ENCODE data around the gene FBLN2.

The FBLN2 gene

DNA sequence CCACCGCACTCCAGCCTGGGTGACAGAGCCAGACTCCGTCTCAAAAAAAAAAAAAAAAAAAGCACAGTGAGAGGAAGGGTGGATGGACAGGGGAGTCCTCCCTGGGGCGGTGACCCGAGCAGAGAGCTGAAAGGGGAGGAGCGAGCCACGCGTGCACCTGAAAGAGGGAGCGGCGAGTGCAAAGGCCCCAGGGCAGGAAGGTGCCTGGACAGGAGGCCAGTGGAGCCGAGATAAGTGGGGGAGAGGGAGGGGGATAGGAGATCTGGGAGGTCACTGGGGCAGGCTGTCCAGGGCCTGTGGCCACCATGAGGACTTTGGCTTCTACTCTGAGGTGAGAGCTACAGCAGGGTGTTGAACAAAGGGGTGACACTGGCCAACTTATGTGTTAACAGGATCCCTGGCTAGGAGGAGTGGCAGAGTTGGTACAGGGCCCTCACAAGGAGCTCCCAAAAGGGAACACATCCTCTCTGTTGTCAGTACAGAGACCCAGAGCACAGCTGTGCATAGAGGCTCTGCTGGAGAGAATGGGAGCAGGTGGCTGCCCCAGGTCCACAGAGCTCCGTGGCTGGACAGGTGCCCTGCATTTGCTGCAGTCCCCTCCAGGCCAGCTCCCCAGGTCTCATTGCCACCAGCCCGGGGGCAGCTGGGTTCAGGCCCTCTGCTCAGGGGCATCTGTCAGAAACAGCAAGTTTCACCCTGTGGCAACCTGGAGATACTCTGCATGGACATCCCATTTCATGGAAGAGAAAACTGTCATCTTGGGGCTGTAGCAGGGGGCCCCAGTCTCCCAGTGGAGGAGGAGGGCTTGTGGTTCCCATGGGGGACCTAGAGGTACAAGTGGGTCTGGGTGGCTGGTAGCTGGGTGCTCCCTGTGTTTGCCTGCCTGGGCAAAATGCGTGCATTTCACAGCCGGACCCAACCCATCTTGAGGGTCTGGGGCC is 28.5 kb downstream of the FBLN2 start:
- no peak for TF ChIP-seq TEAD4 (IDR thresholded peaks at IDR 0.05)
- no peak for TF ChIP-seq EGR1 (IDR thresholded peaks at IDR 0.05)
- no peak for TF ChIP-seq EP300 (IDR thresholded peaks at IDR 0.05; ENCODE audit: borderline replicate concordance)
- TF ChIP-seq FOXM1 (IDR thresholded peaks at IDR 0.05; ENCODE audit: borderline replicate concordance, low read depth), result no peak
- no peak for TF ChIP-seq NFIC (IDR thresholded peaks at IDR 0.05)
- TF ChIP-seq, protein P1, sequence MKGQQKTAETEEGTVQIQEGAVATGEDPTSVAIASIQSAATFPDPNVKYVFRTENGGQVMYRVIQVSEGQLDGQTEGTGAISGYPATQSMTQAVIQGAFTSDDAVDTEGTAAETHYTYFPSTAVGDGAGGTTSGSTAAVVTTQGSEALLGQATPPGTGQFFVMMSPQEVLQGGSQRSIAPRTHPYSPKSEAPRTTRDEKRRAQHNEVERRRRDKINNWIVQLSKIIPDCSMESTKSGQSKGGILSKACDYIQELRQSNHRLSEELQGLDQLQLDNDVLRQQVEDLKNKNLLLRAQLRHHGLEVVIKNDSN (IDR thresholded peaks at IDR 0.05), result no peak
- no peak for TF ChIP-seq ZBTB7A (IDR thresholded peaks at IDR 0.05; ENCODE audit: low read depth)
- no peak for TF ChIP-seq RAD21 (IDR thresholded peaks at IDR 0.05; ENCODE audit: low read depth)
- no peak for TF ChIP-seq YY1 (IDR thresholded peaks at IDR 0.05; ENCODE audit: low read depth)
- TF ChIP-seq, protein P2, sequence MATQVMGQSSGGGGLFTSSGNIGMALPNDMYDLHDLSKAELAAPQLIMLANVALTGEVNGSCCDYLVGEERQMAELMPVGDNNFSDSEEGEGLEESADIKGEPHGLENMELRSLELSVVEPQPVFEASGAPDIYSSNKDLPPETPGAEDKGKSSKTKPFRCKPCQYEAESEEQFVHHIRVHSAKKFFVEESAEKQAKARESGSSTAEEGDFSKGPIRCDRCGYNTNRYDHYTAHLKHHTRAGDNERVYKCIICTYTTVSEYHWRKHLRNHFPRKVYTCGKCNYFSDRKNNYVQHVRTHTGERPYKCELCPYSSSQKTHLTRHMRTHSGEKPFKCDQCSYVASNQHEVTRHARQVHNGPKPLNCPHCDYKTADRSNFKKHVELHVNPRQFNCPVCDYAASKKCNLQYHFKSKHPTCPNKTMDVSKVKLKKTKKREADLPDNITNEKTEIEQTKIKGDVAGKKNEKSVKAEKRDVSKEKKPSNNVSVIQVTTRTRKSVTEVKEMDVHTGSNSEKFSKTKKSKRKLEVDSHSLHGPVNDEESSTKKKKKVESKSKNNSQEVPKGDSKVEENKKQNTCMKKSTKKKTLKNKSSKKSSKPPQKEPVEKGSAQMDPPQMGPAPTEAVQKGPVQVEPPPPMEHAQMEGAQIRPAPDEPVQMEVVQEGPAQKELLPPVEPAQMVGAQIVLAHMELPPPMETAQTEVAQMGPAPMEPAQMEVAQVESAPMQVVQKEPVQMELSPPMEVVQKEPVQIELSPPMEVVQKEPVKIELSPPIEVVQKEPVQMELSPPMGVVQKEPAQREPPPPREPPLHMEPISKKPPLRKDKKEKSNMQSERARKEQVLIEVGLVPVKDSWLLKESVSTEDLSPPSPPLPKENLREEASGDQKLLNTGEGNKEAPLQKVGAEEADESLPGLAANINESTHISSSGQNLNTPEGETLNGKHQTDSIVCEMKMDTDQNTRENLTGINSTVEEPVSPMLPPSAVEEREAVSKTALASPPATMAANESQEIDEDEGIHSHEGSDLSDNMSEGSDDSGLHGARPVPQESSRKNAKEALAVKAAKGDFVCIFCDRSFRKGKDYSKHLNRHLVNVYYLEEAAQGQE (IDR thresholded peaks at IDR 0.05; ENCODE audit: low read depth), result no peak
- TF ChIP-seq CREB1 (IDR thresholded peaks at IDR 0.05; ENCODE audit: low read depth), result no peak
- no peak for TF ChIP-seq TAF1 (IDR thresholded peaks at IDR 0.05; ENCODE audit: low read depth)
- TF ChIP-seq TCF12 (IDR thresholded peaks at IDR 0.05; ENCODE audit: low read depth), result no peak
- TF ChIP-seq CEBPB (IDR thresholded peaks at IDR 0.05), result no peak
- TF ChIP-seq, protein P3, sequence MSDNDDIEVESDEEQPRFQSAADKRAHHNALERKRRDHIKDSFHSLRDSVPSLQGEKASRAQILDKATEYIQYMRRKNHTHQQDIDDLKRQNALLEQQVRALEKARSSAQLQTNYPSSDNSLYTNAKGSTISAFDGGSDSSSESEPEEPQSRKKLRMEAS (IDR thresholded peaks at IDR 0.05), result no peak

DNA sequence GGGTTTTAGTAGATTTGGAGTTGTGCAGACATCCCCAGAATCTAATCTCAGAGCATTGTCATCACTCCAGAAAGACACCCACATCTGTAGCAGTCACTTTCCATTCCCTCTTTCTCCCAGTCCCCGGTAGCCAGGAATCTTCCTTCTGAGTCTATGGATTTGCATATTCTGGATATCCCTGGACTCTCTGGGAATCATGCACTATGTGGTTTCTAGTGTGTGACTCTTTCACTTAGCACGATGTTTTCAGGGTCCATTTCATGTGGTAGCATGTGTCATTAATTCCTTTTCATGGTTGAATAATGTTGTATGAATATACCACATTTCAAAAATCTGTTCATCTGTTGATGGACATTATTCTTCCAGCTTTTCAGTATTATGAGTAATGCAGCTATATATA is 29.3 kb downstream of the FBLN2 start:
- TF ChIP-seq YY1 (IDR thresholded peaks at IDR 0.05; ENCODE audit: low read depth) (no peak), RAD21 (IDR thresholded peaks at IDR 0.05; ENCODE audit: low read depth) (no peak), TEAD4 (IDR thresholded peaks at IDR 0.05) (no peak), EGR1 (IDR thresholded peaks at IDR 0.05) (no peak), CREB1 (IDR thresholded peaks at IDR 0.05; ENCODE audit: low read depth) (no peak), CEBPB (IDR thresholded peaks at IDR 0.05) (no peak), NFIC (IDR thresholded peaks at IDR 0.05) (no peak), TCF12 (IDR thresholded peaks at IDR 0.05; ENCODE audit: low read depth) (no peak), ZBTB7A (IDR thresholded peaks at IDR 0.05; ENCODE audit: low read depth) (no peak), FOXM1 (IDR thresholded peaks at IDR 0.05; ENCODE audit: borderline replicate concordance, low read depth) (no peak)
- TF ChIP-seq, protein P1 (IDR thresholded peaks at IDR 0.05), result no peak
- TF ChIP-seq, protein P3 (IDR thresholded peaks at IDR 0.05), result no peak
- TF ChIP-seq, protein P2 (IDR thresholded peaks at IDR 0.05; ENCODE audit: low read depth), result no peak

DNA sequence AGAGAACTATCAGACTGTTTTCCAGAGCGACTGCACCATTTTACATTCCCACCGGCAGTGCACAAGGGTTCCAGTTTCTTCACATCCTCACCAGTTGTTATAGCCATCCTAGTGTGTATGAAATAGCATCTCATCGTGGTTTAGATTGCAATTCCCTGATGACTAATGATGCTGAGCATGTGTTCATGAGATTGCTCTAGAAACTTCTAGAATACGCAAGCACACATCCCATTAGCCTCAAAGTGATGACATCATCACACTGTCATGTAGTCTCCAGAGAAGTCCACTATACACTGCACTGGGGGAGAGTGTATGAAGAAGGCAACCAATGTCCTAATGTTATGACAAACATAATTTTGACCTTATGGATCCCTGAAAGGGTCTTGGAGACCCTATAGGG is 30.1 kb downstream of the FBLN2 start:
- TF ChIP-seq TCF12 (IDR thresholded peaks at IDR 0.05; ENCODE audit: low read depth) (no peak), RAD21 (IDR thresholded peaks at IDR 0.05; ENCODE audit: low read depth) (no peak), TEAD4 (IDR thresholded peaks at IDR 0.05) (no peak), CREB1 (IDR thresholded peaks at IDR 0.05; ENCODE audit: low read depth) (no peak), EP300 (IDR thresholded peaks at IDR 0.05; ENCODE audit: borderline replicate concordance) (no peak), EGR1 (IDR thresholded peaks at IDR 0.05) (no peak), FOXM1 (IDR thresholded peaks at IDR 0.05; ENCODE audit: borderline replicate concordance, low read depth) (no peak), CEBPB (IDR thresholded peaks at IDR 0.05) (no peak), YY1 (IDR thresholded peaks at IDR 0.05; ENCODE audit: low read depth) (no peak), ZBTB7A (IDR thresholded peaks at IDR 0.05; ENCODE audit: low read depth) (no peak), NFIC (IDR thresholded peaks at IDR 0.05) (no peak), TAF1 (IDR thresholded peaks at IDR 0.05; ENCODE audit: low read depth) (no peak)
- TF ChIP-seq, protein P2 (IDR thresholded peaks at IDR 0.05; ENCODE audit: low read depth), result no peak
- TF ChIP-seq, protein P3 (IDR thresholded peaks at IDR 0.05), result no peak
- TF ChIP-seq, protein P1 (IDR thresholded peaks at IDR 0.05), result no peak
